AG04450 (cell line): ENCODE results near the gene EHHADH. TPM values are rescaled to one million over a fixed set of nuclear protein-coding genes. Genes with fewer than 3 reads are reported as not detected.
A peak's percentile ranks its signal among the peaks of the same experiment; 100 is the strongest.
"Not testable (repeated sequence)": the region's sequence is repeated elsewhere in the genome, so short reads cannot be mapped to it uniquely, and the experiment has no call there.

ENCODE experiments used
- CTCF ChIA-PET: fragments of 300-600, 350-600 bp; formaldehyde crosslinking; extraction: SDS; loops from one replicate; lab custom pipeline; 2022; ENCODE audit warnings: antibody characterized with exemption, inconsistent platforms; lab: Charles Lee
- POLR2A ChIA-PET: fragments of 350-600 bp; formaldehyde crosslinking; extraction: SDS; loops from one replicate; lab custom pipeline; 2021; ENCODE audit warnings: antibody characterized with exemption, inconsistent platforms; lab: Yijun Ruan, JAX
- DNase-seq: peaks from one replicate; pipeline ENCODE4 v3.0.0-alpha.2; 2011; ENCODE audit warnings: low read depth, low spot score
- H3K27ac ChIP-seq: one replicate; pipeline ENCODE4 v1.5.1; 2012; ENCODE audit warnings: low read depth, low read length, control low read depth
- H3K27me3 ChIP-seq: one replicate; pipeline ENCODE4 v1.6.0; 2012; ENCODE audit warnings: low read length; ENCODE audit not compliant: control insufficient read depth, insufficient read depth
- H3K4me3 ChIP-seq: 2 replicates; pipeline ENCODE4 v1.5.1; 2011; ENCODE audit warnings: mild to moderate bottlenecking, low read depth, low read length, control low read depth
- H3K9me3 ChIP-seq: 2 replicates; pipeline ENCODE4 v1.5.1; 2012; ENCODE audit warnings: low read length; ENCODE audit not compliant: control insufficient read depth, insufficient read depth
- polyA plus RNA-seq: library from polyadenylated mRNA; depleted of rRNA; stranded (reverse); fragments of >200 nt; gene quantifications from 2 replicates; pipeline ENCODE4 v1.2.3, GENCODE V29; 2011
- TF ChIP-seq, protein P1 (sequence below): IDR thresholded peaks from 2 replicates; pipeline ENCODE4 v1.5.1; 2011; ENCODE audit warnings: low read depth, low read length, control low read depth, inconsistent platforms

Gene EHHADH
- polyA plus RNA-seq, 1 experiment, result 4.2 TPM

DNA sequence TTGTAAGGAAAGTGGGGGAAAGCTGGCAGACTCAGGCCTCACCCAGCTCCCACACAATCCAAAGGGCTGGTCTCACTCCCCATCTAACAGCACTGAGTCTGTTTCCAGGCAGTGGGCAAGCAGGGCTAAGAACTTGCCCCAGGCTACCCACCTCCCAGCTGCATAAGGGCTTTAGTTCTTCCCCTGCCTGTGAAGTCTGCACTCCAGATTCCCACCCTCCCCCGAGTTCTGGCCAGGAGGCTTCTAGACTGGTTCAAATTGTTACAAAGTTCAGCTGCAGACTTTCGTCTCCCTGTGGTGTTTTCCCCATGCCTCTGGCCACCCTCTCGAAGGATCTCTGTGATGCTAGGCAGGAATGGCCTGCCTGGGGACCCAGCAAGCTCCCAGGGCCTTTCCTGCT lies 11.2 kb downstream of the EHHADH start:
- Histone ChIP-seq H3K9me3 (no peaks in the 10 kb centered on the region), H3K27me3 (no peaks in the 10 kb centered on the region), H3K4me3 (no peak overlapping the region), H3K27ac (no peak overlapping the region)
- POLR2A ChIA-PET, result no interaction called here
- DNase-seq, result no peak
- TF ChIP-seq, protein P1, sequence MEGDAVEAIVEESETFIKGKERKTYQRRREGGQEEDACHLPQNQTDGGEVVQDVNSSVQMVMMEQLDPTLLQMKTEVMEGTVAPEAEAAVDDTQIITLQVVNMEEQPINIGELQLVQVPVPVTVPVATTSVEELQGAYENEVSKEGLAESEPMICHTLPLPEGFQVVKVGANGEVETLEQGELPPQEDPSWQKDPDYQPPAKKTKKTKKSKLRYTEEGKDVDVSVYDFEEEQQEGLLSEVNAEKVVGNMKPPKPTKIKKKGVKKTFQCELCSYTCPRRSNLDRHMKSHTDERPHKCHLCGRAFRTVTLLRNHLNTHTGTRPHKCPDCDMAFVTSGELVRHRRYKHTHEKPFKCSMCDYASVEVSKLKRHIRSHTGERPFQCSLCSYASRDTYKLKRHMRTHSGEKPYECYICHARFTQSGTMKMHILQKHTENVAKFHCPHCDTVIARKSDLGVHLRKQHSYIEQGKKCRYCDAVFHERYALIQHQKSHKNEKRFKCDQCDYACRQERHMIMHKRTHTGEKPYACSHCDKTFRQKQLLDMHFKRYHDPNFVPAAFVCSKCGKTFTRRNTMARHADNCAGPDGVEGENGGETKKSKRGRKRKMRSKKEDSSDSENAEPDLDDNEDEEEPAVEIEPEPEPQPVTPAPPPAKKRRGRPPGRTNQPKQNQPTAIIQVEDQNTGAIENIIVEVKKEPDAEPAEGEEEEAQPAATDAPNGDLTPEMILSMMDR, result no peak
- CTCF ChIA-PET, result no interaction called here

DNA sequence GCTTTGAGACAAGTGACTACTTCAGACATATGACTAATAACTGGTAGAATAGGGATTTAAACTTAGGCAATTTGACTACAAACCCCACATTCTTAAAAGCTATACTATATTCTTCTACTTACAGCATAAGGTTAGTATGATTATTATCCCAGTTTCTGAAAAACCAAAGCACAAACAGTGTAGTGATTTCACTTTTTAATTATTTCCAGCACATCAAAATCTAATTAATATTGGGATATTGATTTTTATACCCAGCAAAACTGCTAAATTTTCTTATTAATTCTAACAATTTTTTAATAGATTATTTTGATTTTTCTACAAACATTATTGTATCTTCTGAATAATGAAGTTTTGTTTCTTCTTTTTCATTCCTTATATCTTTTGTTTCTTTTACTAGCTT lies 16.9 kb downstream of the EHHADH start:
- ChIA-PET CTCF (no interaction called here), POLR2A (no interaction called here)
- no peak for DNase-seq

DNA sequence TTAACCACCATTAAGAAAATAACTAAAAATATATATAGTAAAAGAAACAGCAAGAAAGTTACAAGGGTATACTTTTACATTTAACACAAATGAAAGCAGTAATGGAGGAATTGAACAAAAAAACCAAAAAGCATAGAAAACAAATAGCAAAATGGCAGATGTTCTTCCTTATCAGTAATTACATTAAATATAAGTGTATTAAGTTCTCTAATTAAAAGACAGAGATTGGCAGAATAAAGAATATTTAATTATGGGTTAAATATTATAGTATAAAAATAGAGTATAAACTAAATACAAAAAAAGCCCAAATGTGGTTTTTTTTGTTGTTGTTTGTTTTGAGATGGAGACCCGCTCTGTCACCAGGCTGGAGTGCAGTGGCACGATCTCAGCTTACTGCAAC lies 20.5 kb downstream of the EHHADH start:
- TF ChIP-seq, protein P1, result no peak
- no peaks in the 10 kb centered on the region for H3K27me3 ChIP-seq
- no peak overlapping the region for H3K4me3 ChIP-seq
- POLR2A ChIA-PET, result no interaction called here
- no peak overlapping the region for H3K27ac ChIP-seq
- H3K9me3 ChIP-seq, result no peaks in the 10 kb centered on the region
- no peak for DNase-seq
- CTCF ChIA-PET, result no interaction called here

More for the DNA sequence above, 16.9 kb downstream of the EHHADH start:
- TF ChIP-seq, protein P1, result no peak
- Histone ChIP-seq H3K27me3 (no peaks in the 10 kb centered on the region), H3K4me3 (no peak overlapping the region), H3K9me3 (no peaks in the 10 kb centered on the region), H3K27ac (no peak overlapping the region)

DNA sequence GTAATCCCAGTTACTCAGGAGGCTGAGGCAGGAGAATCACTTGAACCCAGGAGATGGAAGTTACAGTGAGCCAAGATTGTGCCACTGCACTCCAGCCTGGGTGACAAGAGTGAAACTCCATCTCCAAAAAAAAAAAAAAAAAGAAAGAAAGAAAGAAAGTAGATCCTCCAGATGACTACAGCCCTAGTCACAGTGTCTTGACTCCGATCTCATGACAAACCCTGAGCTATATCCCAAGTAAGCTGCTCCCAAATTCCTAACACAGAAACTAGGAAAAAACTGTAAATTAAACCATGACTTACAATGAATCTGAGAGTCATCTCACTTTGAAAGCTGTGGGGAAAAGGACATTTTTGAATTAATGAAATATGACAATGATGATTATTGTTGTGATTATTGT lies 27.3 kb downstream of the EHHADH start:
- CTCF ChIA-PET, result interaction anchor here (2.3 kb wide), 1 partner anchor 11 kb away, joined by 10 read pairs; no protein-coding TSS in a partner anchor
- H3K27ac ChIP-seq, DNase-seq, H3K27me3 ChIP-seq, H3K9me3 ChIP-seq, POLR2A ChIA-PET, H3K4me3 ChIP-seq: not testable (repeated sequence)

DNA sequence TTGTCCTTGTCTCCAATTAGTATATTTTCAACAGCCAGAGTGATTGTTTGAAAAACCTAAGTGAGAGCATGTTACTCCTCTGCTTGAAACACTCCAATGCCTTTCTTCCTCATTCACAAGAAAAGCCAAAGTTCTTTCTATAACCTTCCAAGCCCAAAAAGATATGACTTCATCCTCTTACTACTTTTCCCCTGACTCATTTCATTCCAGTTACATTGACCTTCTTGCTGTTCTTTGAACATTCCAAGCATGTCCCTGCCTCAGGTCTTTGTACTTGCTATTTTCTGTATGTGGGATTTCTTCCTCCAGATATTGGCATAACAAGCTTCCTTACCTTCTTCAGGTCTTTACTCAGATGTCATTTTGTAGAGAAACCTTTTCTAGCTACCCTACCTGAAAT lies 28.3 kb downstream of the EHHADH start:
- CTCF ChIA-PET, result interaction anchor here (1.7 to 2.3 kb wide), 2 partner anchors 10 to 351 kb away, joined by 10 read pairs; no protein-coding TSS in a partner anchor
- Histone ChIP-seq H3K9me3 (no peaks in the 10 kb centered on the region), H3K27ac (peak overlapping the region; percentile 53), H3K4me3 (no peak overlapping the region), H3K27me3 (no peaks in the 10 kb centered on the region)
- POLR2A ChIA-PET, result no interaction called here
- TF ChIP-seq, protein P1, result no peak
- DNase-seq, result peak; percentile 44
